Ishikawa (cell line): Measurements from ENCODE around the gene COPA.

Experiments
- CEBPB ChIP-seq: IDR thresholded peaks from 2 replicates; pipeline ENCODE4 v1.6.1; 2012
- CREB1 ChIP-seq: IDR thresholded peaks from 2 replicates; pipeline ENCODE4 v1.6.1; 2012; ENCODE audit warnings: low read depth
- EGR1 ChIP-seq: IDR thresholded peaks from 2 replicates; pipeline ENCODE4 v1.6.1; 2012
- EP300 ChIP-seq: IDR thresholded peaks from 2 replicates; pipeline ENCODE4 v1.6.1; 2012; ENCODE audit warnings: borderline replicate concordance
- FOXM1 ChIP-seq: IDR thresholded peaks from 2 replicates; pipeline ENCODE4 v1.6.1; 2012; ENCODE audit warnings: low read depth, borderline replicate concordance
- MAX ChIP-seq: IDR thresholded peaks from 2 replicates; pipeline ENCODE4 v1.6.1; 2012
- NFIC ChIP-seq: IDR thresholded peaks from 2 replicates; pipeline ENCODE4 v1.6.1; 2012
- RAD21 ChIP-seq: IDR thresholded peaks from 2 replicates; pipeline ENCODE4 v1.6.1; 2012; ENCODE audit warnings: low read depth
- REST ChIP-seq: IDR thresholded peaks from 2 replicates; pipeline ENCODE4 v1.6.1; 2012; ENCODE audit warnings: low read depth, mild to moderate bottlenecking
- TAF1 ChIP-seq: IDR thresholded peaks from 2 replicates; pipeline ENCODE4 v1.6.1; 2012; ENCODE audit warnings: low read depth, mild to moderate bottlenecking
- TCF12 ChIP-seq: IDR thresholded peaks from 2 replicates; pipeline ENCODE4 v1.6.1; 2012; ENCODE audit warnings: low read depth
- TEAD4 ChIP-seq: IDR thresholded peaks from 2 replicates; pipeline ENCODE4 v1.6.1; 2012
- USF1 ChIP-seq: IDR thresholded peaks from 2 replicates; pipeline ENCODE4 v1.6.1; 2012
- YY1 ChIP-seq: IDR thresholded peaks from 2 replicates; pipeline ENCODE4 v1.6.1; 2012; ENCODE audit warnings: low read depth
- ZBTB7A ChIP-seq: IDR thresholded peaks from 2 replicates; pipeline ENCODE4 v1.6.1; 2012; ENCODE audit warnings: low read depth

The COPA gene

GRCh38 chr1:160344936-160345335, 1.9 kb upstream of the COPA start:
- no peak for TF ChIP-seq CREB1
- no peak for TF ChIP-seq CEBPB
- TF ChIP-seq FOXM1, result no peak
- TF ChIP-seq TCF12, result no peak
- TF ChIP-seq TEAD4, result no peak

GRCh38 chr1:160344241-160344640, 1.2 kb upstream of the COPA start:
- TF ChIP-seq TAF1 (no peak), CREB1 (no peak), TEAD4 (no peak)

- TF ChIP-seq RAD21, result no peak
- no peak for TF ChIP-seq CEBPB
- TF ChIP-seq CREB1, result no peak
- TF ChIP-seq REST, result no peak
These were observed 524 bp downstream of the COPA start for GRCh38 chr1:160342526-160342925.

- TF ChIP-seq MAX, result no peak
- no peak for TF ChIP-seq ZBTB7A
- TF ChIP-seq NFIC, result no peak
- TF ChIP-seq YY1, result no peak
- TF ChIP-seq TEAD4, result no peak
- no peak for TF ChIP-seq TAF1
- TF ChIP-seq EGR1, result no peak
- no peak for TF ChIP-seq EP300
- no peak for TF ChIP-seq CEBPB
- TF ChIP-seq CREB1, result no peak
- TF ChIP-seq FOXM1, result no peak
- no peak for TF ChIP-seq TCF12
- no peak for TF ChIP-seq USF1
- no peak for TF ChIP-seq REST
- no peak for TF ChIP-seq RAD21
These were observed 2.2 kb downstream of the COPA start for GRCh38 chr1:160340866-160341265.

- no peak for TF ChIP-seq EP300
- no peak for TF ChIP-seq YY1
- no peak for TF ChIP-seq MAX
- no peak for TF ChIP-seq REST
- TF ChIP-seq TAF1, result no peak
- no peak for TF ChIP-seq NFIC
- TF ChIP-seq CEBPB, result no peak
- no peak for TF ChIP-seq USF1
- no peak for TF ChIP-seq RAD21
- TF ChIP-seq EGR1, result no peak
- TF ChIP-seq TCF12, result no peak
- no peak for TF ChIP-seq FOXM1
- no peak for TF ChIP-seq CREB1
- no peak for TF ChIP-seq TEAD4
- TF ChIP-seq ZBTB7A, result no peak
These were observed 2.9 kb downstream of the COPA start for GRCh38 chr1:160340146-160340545.
